Measurements from ENCODE around the gene HDGFL2. TPM values are rescaled to one million over a fixed set of nuclear protein-coding genes. Genes with fewer than 3 reads are reported as not detected.

Gene HDGFL2
- total and polyA plus RNA-seq, 7 donors = 32.3 to 56.4 (median 44.6) TPM

GRCh38 chr19:4543842-4544647 is 71.9 kb downstream of the HDGFL2 start:
- WGBS, 3 donors = 93 to 96% (median 95%) methylated on average over 57 to 87 of the region's 87 CpGs
- H3K4me1 ChIP-seq = no peaks in the 10 kb centered on the region
- H3K36me3 ChIP-seq (ENCODE audit: insufficient read depth in 1 of 2, low read depth in 1 of 2) = peaks cover 0 to 8% of the 10 kb centered on the region in 2 donors
- peaks cover 4% of the 10 kb centered on the region for H3K9me3 ChIP-seq
- intact Hi-C loops (cut with DNase I) = no loop called here
- no peak for DNase-seq
- H3K4me3 ChIP-seq = no peak overlapping the region
- ATAC-seq = no peak
- no peaks in the 10 kb centered on the region for H3K27me3 ChIP-seq (ENCODE audit: insufficient read depth in 3 of 3, low read length in 2 of 3)
- no peak overlapping the region for H3K27ac ChIP-seq
- TF ChIP-seq, protein P1, sequence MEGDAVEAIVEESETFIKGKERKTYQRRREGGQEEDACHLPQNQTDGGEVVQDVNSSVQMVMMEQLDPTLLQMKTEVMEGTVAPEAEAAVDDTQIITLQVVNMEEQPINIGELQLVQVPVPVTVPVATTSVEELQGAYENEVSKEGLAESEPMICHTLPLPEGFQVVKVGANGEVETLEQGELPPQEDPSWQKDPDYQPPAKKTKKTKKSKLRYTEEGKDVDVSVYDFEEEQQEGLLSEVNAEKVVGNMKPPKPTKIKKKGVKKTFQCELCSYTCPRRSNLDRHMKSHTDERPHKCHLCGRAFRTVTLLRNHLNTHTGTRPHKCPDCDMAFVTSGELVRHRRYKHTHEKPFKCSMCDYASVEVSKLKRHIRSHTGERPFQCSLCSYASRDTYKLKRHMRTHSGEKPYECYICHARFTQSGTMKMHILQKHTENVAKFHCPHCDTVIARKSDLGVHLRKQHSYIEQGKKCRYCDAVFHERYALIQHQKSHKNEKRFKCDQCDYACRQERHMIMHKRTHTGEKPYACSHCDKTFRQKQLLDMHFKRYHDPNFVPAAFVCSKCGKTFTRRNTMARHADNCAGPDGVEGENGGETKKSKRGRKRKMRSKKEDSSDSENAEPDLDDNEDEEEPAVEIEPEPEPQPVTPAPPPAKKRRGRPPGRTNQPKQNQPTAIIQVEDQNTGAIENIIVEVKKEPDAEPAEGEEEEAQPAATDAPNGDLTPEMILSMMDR (IDR thresholded peaks at IDR 0.05) = no peak

DNA sequence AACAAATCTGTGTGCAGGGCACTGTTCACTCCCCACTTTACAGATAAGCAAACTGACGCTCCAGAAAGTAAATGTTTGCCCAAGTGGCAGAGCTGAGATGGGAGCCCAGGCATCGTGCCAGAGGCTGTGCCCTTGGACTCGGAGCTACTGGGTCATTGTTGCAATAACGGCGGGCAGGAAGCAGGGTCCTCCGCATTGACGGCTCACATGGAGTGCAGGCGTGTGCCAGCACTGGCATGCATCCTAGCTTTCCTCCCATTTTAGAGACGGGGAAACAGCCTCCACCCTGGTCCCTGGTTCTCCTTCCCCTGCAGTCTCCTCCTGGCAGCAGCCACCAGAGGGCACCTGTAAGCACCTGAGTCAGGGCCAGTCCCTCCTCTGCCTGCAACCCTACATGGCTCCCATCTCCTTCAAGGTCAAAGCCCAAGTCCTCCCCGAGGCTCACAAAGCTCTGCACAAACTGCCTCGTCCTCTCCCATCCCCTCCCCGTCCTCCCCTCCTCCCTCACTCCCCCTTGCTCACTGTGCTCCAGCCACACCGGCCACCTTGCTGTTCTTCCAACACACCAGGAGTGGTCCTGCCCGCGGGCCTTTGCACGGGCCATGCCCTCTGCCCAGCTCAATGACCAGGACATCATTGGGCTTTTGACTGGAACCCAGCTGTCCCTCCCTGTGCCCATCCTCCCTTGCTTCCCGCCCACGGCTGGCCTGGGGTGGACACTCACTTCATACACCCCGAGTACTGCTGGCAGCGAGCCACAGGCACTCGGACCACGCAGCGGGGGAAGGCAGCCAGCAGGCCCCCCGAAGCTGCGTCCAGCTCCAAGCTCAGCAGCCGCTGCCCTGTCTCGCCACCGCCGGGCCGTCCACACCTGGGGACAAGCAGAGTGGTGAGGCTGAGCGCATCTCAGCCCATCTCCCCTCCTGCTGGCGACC is 75.5 kb downstream of the HDGFL2 start:
- 69 to 73% (median 72%) methylated on average over 31 to 32 of the region's 32 CpGs for WGBS, 3 donors
- peaks cover 0 to 9% of the 10 kb centered on the region in 2 donors for H3K36me3 ChIP-seq (ENCODE audit: insufficient read depth in 1 of 2, low read depth in 1 of 2)
- no peaks in the 10 kb centered on the region for H3K9me3 ChIP-seq
- no peaks in the 10 kb centered on the region for H3K27me3 ChIP-seq (ENCODE audit: insufficient read depth in 3 of 3, low read length in 2 of 3)
- intact Hi-C loops (cut with DNase I) = no loop called here
- H3K4me3 ChIP-seq = no peak overlapping the region
- no peaks in the 10 kb centered on the region for H3K4me1 ChIP-seq
- no peak overlapping the region for H3K27ac ChIP-seq
- DNase-seq (no peak), ATAC-seq (peak in 2 of 4 donors; percentile 45 to 58)
- TF ChIP-seq, protein P1 (IDR thresholded peaks at IDR 0.05) = peak; percentile 14

GRCh38 chr19:4548238-4548584 is 76.1 kb downstream of the HDGFL2 start:
- intact Hi-C loops (cut with DNase I) = no loop called here
- DNase-seq (no peak), ATAC-seq (no peak)
- H3K27ac ChIP-seq = no peak overlapping the region
- TF ChIP-seq, protein P1 (IDR thresholded peaks at IDR 0.05) = no peak
- no peaks in the 10 kb centered on the region for H3K9me3 ChIP-seq
- H3K36me3 ChIP-seq (ENCODE audit: insufficient read depth in 1 of 2, low read depth in 1 of 2) = peaks cover 0 to 9% of the 10 kb centered on the region in 2 donors
- no peak overlapping the region for H3K4me3 ChIP-seq
- no peaks in the 10 kb centered on the region for H3K27me3 ChIP-seq (ENCODE audit: insufficient read depth in 3 of 3, low read length in 2 of 3)
- 80 to 84% (median 82%) methylated on average over 14 of the region's 14 CpGs for WGBS, 3 donors
- H3K4me1 ChIP-seq = no peaks in the 10 kb centered on the region

- 93 to 95% (median 94%) methylated on average over 18 of the region's 18 CpGs for WGBS, 3 donors
- Histone ChIP-seq H3K4me1 (no peaks in the 10 kb centered on the region), H3K36me3 (ENCODE audit: insufficient read depth in 1 of 2, low read depth in 1 of 2) (peaks cover 0 to 9% of the 10 kb centered on the region in 2 donors), H3K27me3 (ENCODE audit: insufficient read depth in 3 of 3, low read length in 2 of 3) (no peaks in the 10 kb centered on the region), H3K4me3 (no peak overlapping the region), H3K9me3 (no peaks in the 10 kb centered on the region), H3K27ac (no peak overlapping the region)
- TF ChIP-seq, protein P1 (IDR thresholded peaks at IDR 0.05) = no peak
- intact Hi-C loops (cut with DNase I) = no loop called here
- DNase-seq = no peak
- ATAC-seq = no peak
Observed at GRCh38 chr19:4550018-4550417, 77.9 kb downstream of the HDGFL2 start.
